HG03378 (cell line): ENCODE measurements around the gene IDUA.
"Not testable (repeated sequence)": the region's sequence is repeated elsewhere in the genome, so short reads cannot be mapped to it uniquely, and the experiment has no call there.

Experiments used
- ATAC-seq: cut with Tn5 transposase; IDR thresholded peaks from one replicate; pipeline ENCODE4 v1.9.1; 2021; ENCODE audit warnings: mild to moderate bottlenecking, moderate library complexity; ENCODE audit not compliant: unreplicated experiment

IDUA gene

DNA sequence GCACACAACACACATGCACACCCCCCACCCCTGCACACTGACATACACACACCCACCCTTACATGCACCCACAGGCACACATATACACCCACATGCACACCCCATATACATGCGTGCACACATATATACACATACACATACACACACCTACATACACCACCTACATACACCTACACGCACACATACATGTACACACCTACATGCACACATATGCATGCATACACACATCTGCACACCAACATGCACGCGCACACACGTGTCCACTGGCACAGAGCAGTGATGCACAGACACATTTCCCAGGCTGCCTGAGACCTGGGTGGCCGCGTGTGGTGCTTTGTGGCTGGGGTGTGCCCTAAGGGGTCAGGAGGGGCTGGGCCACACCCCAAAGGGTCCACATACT, 56.3 kb downstream of the IDUA start:
- no peak for ATAC-seq

DNA sequence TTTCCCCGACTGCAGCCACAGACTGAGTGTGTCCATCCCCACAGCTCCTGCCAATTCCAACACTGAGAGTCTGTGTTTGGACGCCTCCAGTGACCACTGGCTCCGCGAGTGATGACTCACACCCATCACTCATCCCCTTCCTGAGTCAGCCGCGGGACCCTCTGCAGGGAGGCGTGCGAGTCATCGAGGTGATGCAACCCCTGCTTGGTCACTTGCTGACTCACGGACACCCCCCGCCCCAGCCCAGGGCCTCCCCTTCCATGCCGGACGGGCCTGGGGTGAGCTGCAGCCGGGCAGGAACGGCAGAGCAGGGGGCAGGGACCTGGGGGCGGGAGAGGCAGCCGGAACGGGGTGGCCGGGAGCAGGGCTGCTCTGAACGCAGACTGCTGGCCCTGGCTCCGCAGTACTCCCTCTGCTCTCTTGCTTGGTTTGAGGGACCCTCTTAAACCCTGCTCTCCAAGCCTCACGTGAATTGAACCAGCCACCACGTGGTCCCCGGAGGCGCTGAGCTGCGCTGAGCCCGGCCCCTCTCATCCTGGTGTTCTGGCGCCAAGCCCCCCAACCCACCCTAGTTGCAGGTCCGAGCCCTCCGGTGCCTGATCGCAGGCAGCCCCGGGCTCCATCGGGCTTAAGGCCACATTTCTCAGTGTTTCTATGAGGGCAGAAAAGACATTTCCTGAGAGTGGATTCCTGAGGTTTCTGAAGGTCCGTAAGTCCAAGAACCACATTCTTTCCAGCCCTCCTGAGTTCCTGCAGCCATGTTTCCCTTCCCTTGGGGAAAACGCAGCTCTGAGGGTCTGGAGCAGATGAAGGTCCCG, 57.0 kb downstream of the IDUA start:
- no peak for ATAC-seq

DNA sequence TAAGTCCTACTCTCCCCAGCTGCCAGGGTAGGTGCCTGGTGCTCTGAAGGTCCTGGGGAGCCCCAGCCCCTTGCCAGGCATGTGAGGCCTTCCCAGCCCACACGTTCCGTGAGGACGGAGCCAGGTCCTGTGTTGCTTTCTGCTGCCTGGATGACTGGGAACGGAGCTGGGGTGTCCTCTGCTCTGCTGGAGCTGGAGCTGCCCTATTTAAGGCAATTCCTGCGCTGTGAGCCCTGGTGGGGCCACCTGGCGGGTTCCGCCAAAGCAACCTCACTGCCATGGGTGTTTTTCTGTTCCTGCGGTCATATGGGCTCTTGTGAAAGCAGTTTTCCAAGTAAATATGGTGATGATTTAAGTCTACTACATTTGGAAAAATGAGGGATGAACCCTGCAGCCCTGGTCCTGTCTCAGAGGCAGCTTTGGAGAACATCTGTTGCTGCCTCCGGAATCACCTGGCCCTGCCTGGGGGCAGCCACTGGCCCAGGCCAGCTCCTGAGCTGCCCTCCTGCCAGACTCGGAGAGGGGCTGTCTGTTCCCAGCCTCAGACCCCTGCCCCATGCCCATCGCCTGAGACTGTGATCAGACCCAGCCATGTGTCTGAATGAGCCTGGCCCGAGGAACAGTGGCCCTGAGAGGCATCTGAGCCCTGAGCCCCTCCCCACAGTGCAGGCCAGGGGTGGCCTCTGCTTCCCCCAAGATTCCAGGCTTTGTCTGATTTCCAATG, 57.8 kb downstream of the IDUA start:
- ATAC-seq: no peak

DNA sequence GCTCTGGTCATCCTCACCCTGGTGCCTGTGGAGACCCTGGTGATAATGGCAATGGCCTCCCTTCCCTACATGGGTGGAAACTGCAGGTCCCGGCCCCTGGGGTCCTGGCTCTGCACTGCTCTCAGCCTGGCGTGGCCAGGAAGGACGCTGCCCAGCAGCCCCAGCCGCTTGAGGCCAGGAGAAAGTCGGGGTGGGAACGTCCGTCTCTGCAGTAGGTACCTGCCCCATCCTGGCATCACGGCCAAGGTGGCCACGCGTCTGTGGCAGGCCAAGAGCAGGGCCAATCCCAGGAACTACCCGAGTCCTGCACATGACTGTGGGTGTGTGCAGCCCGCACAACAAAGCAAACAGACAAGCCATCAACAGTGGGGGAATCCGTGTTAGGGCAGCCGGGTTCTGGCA, 58.4 kb downstream of the IDUA start:
- ATAC-seq: no peak

DNA sequence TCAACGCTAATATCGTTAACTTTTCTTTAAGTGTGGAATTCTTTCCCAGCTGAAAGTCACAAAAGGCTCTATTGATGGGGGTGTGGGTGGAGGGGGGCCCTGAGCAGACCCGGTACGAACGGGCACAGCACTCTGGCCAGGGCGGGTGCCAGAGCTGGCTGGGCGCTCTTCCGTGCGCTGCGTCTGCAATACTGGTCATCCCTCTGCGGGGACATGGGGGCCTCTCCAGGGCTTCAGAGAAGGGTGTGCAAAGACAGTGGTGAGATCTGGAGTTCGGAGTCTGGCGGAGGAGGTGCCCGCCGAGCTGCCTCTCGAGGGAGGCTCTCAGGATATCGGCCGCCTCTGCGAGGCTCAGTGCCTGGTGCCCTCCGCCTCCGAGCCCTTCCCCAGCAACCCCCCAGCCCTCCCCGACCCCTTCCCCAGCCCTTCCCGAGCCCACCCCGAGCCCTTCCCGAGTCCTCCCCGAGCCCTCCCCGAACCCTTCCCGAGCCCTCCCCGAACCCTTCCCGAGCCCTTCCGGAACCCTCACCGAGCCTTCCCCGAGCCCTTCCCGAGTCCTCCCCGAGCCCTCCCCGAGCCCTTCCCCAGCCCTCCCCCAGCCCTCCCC, 58.9 kb downstream of the IDUA start:
- ATAC-seq: no peak

DNA sequence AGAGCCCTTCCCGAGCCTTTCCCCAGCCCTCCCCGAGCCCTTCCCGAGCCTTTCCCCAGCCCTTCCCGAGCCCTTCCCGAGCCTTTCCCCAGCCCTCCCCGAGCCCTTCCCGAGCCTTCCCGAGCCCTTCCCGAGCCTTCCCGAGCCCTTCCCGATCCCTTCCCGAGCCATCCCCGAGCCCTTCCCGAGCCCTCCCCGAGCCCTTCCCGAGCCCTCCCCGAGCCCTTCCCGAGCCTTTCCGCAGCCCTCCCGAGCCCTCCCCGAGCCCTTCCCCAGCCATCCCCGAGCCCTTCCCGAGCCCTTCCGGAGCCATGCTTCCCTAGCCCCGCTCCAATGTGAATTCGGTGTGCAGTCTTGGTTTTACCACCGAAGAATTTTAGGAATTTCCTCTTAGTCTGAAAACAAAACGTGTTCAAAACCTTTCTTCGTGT, 59.8 kb downstream of the IDUA start:
- not testable (repeated sequence) for ATAC-seq

DNA sequence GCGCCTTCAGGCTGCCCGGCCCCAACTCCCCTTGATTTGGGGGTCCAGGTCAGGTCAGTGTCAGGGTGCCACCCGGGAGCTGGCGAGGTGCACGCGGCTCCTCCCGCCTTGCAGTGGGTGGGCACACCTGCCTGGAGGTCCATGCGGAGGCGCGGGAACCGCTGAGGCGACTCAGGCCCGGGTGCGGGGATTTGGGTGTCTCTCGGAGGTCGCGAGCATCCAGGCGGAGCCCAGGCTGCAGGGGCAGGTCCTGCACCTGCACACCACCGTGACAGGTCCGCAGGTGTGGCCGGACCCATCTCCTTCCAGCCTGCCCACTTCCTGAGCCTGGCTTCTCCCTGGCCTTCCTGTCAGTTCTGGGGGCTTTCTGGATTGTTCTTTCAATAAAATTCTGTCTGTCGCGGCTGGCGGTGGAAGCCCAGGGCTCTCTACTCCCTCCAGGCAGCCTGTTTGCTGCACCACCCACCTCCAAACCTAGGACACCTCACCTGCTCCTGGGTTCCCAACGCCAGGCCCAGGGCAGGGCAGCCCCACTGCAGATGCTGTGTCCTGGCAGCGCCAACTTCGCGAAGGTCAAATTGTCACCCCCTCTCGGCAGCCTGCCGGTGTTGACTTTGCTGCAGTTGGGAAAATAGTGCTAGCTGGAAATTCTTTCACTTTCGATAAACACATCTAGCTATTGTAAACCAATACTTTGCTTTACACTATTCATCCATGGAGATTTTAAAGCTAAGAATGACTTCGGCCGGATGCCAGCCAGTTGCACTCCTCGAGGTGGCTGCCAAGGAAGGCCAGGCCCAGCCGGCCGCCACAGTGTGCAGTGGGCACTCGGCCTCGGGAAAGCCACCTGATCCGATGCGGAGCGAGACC, 60.5 kb downstream of the IDUA start:
- ATAC-seq: no peak

DNA sequence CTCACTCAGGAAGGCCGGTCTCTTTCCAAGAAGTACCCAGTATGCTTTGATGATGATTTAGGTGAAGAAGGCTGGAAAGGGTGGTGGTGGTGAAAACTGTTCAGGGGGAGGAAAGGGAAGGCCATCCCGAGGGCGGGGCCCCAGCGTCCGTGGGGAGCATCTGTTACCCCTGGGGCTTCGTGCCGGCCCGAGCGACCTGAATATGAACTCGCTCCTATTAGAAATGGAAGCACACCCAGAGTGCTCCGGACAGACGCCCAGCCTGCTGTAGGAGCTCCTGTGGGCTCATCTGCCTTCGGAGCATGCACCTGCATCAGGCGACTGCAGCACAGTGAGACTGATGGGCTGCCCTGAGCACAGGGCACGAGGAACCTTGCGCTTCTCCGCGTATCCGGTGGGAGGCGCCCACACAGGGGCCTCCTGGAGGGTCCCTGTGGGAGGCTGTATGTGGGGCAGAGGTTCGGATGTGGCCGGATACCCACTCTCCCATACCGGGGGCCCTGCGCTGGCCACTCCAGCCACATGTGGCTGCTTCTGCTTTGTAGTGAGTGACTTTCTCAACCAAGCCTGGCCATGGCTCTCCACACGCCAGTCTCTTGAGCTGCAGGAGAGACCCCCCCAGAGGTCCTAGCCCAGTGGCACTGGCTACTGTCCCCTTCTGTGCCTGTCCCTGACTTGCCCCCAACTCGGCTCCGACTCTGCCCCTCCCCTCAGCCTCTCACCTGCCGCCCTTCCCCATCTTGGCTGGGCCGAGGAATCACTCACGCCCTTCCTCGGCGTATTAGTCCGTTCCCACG, 61.3 kb downstream of the IDUA start:
- ATAC-seq: no peak

DNA sequence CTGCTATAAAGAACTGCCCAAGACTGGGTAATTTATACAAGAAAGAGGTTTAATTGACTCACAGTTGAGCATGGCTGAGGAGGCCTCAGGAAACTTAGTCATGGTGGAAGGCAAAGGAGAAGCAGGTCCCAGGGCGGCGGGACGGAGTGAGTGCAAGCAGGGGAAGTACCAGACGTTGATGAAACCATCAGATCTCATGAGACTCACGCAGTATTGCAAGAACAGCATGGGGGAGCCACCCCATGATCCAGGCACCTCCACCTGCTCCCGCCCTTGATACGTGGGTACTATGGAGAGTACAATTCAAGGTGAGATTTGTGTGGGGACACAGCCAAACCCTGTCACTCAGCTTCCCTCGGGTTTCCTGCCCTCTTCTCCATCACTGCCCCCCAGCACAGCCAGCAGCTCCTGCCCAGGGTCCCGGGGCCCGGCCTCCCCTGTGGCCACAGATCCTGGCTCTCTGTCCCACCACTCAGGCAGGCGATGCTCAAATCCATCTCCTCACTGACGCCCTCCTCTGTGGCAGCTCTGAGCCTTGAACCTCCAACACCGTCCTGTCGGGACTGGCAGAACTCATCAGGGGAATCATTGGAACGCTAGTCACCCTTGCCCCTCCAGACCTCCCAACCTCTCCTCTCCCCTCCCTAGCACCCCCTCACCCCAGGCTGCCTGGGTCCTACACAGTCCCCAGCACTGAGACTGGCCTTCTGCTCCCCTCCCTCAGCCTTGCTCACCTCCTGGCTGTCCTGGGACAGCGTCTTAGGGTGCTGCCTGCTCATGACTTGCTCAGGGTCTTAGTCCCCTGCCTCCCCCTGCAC, 62.1 kb downstream of the IDUA start:
- ATAC-seq: no peak

DNA sequence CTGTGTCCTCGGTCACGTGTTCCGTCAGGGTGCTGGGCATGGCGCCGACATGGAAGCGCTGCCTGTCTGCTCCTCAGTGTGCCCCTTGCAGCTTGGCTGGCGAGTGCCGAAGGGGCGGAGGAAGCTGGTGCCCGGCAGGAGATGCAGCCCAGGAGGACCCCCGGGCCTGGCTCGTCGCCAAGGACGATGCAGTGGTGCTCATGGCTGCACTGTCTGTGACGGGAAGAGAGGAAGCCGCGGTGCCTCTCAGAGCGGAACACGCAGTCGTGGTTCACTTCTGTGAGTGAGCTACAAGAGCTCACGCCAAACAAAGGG, 62.7 kb downstream of the IDUA start:
- ATAC-seq: no peak

DNA sequence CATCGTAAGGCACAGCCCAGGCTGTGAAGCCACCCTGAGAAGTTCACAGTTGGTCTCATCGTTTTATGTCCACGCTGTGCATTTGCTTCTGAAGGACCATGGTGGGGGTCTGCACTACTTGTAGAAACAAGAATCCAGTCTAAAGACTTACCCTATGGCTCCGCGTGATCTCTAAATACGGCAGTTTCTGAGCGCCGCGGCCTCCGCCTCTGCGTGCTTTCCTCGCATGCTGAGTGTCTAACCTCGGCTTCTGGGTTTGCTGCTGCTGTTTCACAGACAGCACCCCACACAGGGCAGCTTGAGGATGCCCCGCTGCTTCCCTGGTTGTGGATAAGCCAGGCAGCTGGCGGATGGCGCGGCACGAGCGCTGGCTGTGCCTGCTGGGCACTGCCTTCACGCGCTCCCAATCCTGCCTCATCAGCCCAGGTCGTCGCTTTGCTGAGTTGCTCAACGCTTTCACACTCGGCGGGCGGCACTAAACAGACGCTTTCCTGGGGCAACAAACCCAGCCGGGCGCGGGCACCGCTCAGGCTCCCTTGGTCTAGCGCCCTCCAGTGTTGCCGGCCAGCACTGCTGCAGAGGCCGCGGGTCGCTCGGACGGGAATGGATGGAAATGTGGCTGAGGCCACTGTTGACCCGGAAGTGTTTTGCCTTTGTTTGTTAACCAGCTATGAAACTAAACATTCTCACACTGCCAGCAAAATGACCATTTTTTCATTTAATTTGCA, 63.8 kb downstream of the IDUA start:
- ATAC-seq: no peak

DNA sequence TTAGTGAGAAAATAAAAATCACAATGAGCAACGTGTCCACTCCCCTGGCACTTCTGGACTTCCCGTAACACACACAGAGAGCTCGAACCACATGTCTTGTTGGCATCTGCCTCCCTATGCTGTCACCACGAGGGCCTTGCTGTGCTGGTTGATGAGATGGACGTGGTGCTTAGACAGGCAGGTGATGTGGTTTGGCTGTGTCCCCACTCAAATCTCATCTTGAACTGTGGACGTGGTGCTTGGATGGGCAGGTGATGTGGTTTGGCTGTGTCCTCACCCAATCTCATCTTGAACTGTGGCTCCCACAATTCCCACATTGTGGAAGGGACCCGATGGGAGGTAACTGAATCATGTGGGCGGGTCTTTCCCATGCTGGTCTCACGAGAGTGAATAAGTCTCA, 64.6 kb downstream of the IDUA start:
- ATAC-seq: no peak

DNA sequence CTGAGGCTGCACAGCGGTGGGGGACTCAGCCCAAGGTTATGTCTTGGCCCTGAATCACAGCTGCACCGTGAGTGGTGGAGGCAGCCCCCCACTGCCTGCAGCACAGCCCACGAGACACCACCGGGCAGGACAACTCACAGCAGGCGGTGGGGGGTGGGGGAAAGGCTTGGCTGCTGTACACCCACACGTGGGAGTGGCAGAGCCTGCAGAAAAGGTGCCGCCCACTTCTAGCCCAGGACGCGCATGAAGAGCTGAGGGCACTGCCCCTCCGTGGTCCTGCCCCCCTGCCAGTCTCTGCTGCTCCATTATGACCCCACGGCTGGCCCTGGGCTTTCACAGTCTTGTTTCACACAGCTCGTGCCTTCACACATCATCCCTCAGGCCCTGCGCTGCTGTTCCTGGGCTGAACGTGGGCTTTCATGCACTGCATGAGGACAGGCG, 65.4 kb downstream of the IDUA start:
- ATAC-seq: no peak

DNA sequence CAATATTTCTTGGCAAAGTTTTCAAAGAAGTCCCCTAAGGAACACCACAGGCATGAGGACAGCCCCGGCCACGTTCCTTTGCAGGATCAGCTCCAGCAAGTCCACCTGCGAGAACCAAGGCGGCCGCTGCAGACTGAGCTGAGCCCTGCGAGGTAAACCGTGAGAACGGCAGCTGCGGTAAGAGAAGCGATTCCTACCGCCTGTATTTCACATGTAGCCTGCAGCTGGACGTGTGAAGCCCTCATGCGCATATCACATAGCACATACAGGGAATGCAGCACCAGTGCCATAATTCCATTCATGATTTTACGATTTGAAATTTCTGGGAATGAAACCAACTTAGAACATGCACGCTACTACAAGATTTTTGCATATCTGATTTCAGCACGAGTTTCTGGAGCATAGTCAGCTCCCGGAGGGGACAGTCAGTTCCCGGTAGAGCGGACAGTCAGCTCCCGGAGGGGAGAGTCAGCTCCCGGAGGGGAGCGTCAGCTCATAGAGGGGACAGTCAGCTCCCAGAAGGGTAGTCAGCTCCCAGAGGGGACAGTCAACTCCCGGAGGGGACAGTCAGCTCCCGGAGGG, 66.3 kb downstream of the IDUA start:
- no peak for ATAC-seq

DNA sequence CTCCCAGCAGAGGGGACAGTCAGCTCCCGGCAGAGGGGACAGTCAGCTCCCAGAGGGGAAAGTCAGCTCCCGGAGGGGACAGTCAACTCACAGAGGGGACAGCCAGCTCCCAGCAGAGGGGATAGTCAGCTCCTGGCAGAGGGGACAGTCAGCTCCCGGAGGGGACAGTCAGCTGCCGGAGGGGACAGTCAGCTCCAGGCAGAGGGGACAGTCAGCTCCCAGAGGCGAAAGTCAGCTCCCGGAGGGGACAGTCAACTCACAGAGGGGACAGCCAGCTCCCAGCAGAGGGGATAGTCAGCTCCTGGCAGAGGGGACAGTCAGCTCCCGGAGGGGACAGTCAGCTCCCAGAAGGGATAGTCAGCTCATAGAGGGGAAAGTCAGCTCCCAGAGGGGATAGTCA, 67.0 kb downstream of the IDUA start:
- ATAC-seq: not testable (repeated sequence)
